HepG2 (cell line): ENCODE data around the gene TAS1R1. TPM values are rescaled to one million over a fixed set of nuclear protein-coding genes. Genes with fewer than 3 reads are reported as not detected.

Source experiments
- ATF7 ChIP-seq, 2 experiments: fragments of 450-650 bp in 1 of 2; sonication (generic) in 1 of 2; formaldehyde crosslinking in 1 of 2; IDR thresholded peaks; 2 replicates each; pipeline versions ENCODE4 v1.4.0 to v1.6.1; 2016 to 2020; ENCODE audit warnings: antibody characterized with exemption in 1 of 2, mild to moderate bottlenecking in 1 of 2, missing genetic modification reagents in 1 of 2
- ATF7-NPFF ChIP-seq: sonication (generic); formaldehyde crosslinking; IDR thresholded peaks from 2 replicates; pipeline ENCODE4 v1.8.1; 2023; ENCODE audit warnings: mild to moderate bottlenecking, low read depth, missing genetic modification reagents, moderate library complexity
- CCDC6 ChIP-seq: sonication (generic); formaldehyde crosslinking; IDR thresholded peaks from 2 replicates; pipeline ENCODE4 v1.8.1; 2022; ENCODE audit warnings: mild to moderate bottlenecking, missing genetic modification reagents, moderate library complexity
- DNMT1 ChIP-seq: sonication (generic); formaldehyde crosslinking; IDR thresholded peaks from 2 replicates; pipeline ENCODE4 v1.5.1; 2020; ENCODE audit warnings: mild to moderate bottlenecking, missing genetic modification reagents
- HNRNPK ChIP-seq: fragments of 200-400 bp; formaldehyde crosslinking; IDR thresholded peaks from 2 replicates; pipeline ENCODE4 v1.6.1; 2018; ENCODE audit warnings: low read length, low read depth, moderate library complexity, mild to moderate bottlenecking; ENCODE audit not compliant: poor library complexity, severe bottlenecking
- HNRNPLL ChIP-seq: fragments of 200-400 bp; formaldehyde crosslinking; IDR thresholded peaks from 2 replicates; pipeline ENCODE4 v1.6.1; 2017; ENCODE audit warnings: mild to moderate bottlenecking, low read depth, low read length; ENCODE audit not compliant: poor library complexity, severe bottlenecking
- IRF2 ChIP-seq: IDR thresholded peaks from 2 replicates; pipeline ENCODE4 v1.6.1; 2018; ENCODE audit warnings: missing genetic modification reagents, missing compliant biosample characterization
- JDP2 ChIP-seq: sonication (generic); formaldehyde crosslinking; IDR thresholded peaks from 2 replicates; pipeline ENCODE4 v1.8.1; 2022; ENCODE audit warnings: missing genetic modification reagents, borderline replicate concordance
- MTF2 ChIP-seq: sonication (generic); formaldehyde crosslinking; IDR thresholded peaks from 2 replicates; pipeline ENCODE4 v1.5.0; 2020; ENCODE audit warnings: missing genetic modification reagents, borderline replicate concordance
- NFYB ChIP-seq: sonication (generic); formaldehyde crosslinking; IDR thresholded peaks from 2 replicates; pipeline ENCODE4 v1.4.0; 2020; ENCODE audit warnings: missing genetic modification reagents
- RBFOX2 ChIP-seq: fragments of 200-400 bp; formaldehyde crosslinking; IDR thresholded peaks from 2 replicates; pipeline ENCODE4 v1.6.1; 2017; ENCODE audit warnings: low read depth, mild to moderate bottlenecking, low read length
- RFXAP ChIP-seq: sonication (generic); formaldehyde crosslinking; IDR thresholded peaks from 2 replicates; pipeline ENCODE4 v1.4.0; 2020; ENCODE audit warnings: missing genetic modification reagents, borderline replicate concordance
- YEATS2 ChIP-seq: sonication (generic); formaldehyde crosslinking; IDR thresholded peaks from 2 replicates; pipeline ENCODE4 v1.4.0; 2020; ENCODE audit warnings: missing genetic modification reagents, borderline replicate concordance
- ZBTB7A ChIP-seq: sonication (generic); formaldehyde crosslinking; IDR thresholded peaks from 2 replicates; pipeline ENCODE4 v1.8.0; 2022; ENCODE audit warnings: mild to moderate bottlenecking, missing genetic modification reagents
- ZFP36 ChIP-seq: fragments of 150-350 bp; IDR thresholded peaks from 2 replicates; pipeline ENCODE4 v1.6.1; 2018; ENCODE audit warnings: borderline replicate concordance, low read length, low read depth; ENCODE audit not compliant: partially characterized antibody
- ZFX ChIP-seq: sonication (generic); formaldehyde crosslinking; IDR thresholded peaks from 2 replicates; pipeline ENCODE4 v1.4.0; 2020; ENCODE audit warnings: mild to moderate bottlenecking, low read depth, missing genetic modification reagents, moderate library complexity
- ZNF30 ChIP-seq: sonication (generic); formaldehyde crosslinking; IDR thresholded peaks from 2 replicates; pipeline ENCODE4 v1.5.0; 2020; ENCODE audit warnings: mild to moderate bottlenecking, missing genetic modification reagents
- ZNF446 ChIP-seq: sonication (generic); formaldehyde crosslinking; IDR thresholded peaks from 2 replicates; pipeline ENCODE4 v1.5.0; 2020; ENCODE audit warnings: mild to moderate bottlenecking, missing genetic modification reagents
- ZNF570 ChIP-seq: sonication (generic); formaldehyde crosslinking; IDR thresholded peaks from 2 replicates; pipeline ENCODE4 v1.4.0; 2020; ENCODE audit warnings: mild to moderate bottlenecking, missing genetic modification reagents, borderline replicate concordance
- ZNF746 ChIP-seq: sonication (generic); formaldehyde crosslinking; IDR thresholded peaks from 2 replicates; pipeline ENCODE4 v1.8.0; 2022; ENCODE audit warnings: mild to moderate bottlenecking, missing genetic modification reagents
- ZNF75D ChIP-seq: sonication (generic); formaldehyde crosslinking; IDR thresholded peaks from 2 replicates; pipeline ENCODE4 v1.8.1; 2023; ENCODE audit warnings: missing genetic modification reagents, mild to moderate bottlenecking, borderline replicate concordance
- ZNF781 ChIP-seq: sonication (generic); formaldehyde crosslinking; IDR thresholded peaks from 2 replicates; pipeline ENCODE4 v1.5.1; 2020; ENCODE audit warnings: borderline replicate concordance, mild to moderate bottlenecking, missing genetic modification reagents; ENCODE audit errors: not compliant biosample characterization
- ZNF883 ChIP-seq: sonication (generic); formaldehyde crosslinking; IDR thresholded peaks from 2 replicates; pipeline ENCODE4 v1.5.1; 2020; ENCODE audit warnings: mild to moderate bottlenecking, missing genetic modification reagents; ENCODE audit errors: not compliant biosample characterization
- ZSCAN20 ChIP-seq: sonication (generic); formaldehyde crosslinking; IDR thresholded peaks from 2 replicates; pipeline ENCODE4 v1.4.0; 2020; ENCODE audit warnings: missing genetic modification reagents, mild to moderate bottlenecking, borderline replicate concordance
- polyA plus RNA-seq, 8 experiments: library from polyadenylated mRNA; depleted of rRNA in 3 of 8; stranded (reverse) in 7 of 8; unstranded in 1 of 8; fragments of >200 nt; fragmentation: Illumina TruSeq in 4 of 8; extraction: Trizol in 4 of 8; gene quantifications; 2 replicates each; pipeline versions ENCODE4 v1.2.1 to v1.2.3, GENCODE V29; 2011 to 2016; ENCODE audit warnings: low read depth in 4 of 8, missing spikeins in 1 of 8, mixed read lengths in 1 of 8; ENCODE audit not compliant: insufficient read depth in 1 of 8
- total RNA-seq, 5 experiments: library from RNA; depleted of rRNA; stranded (reverse); fragments of >200 nt; fragmentation: Illumina TruSeq; extraction: Trizol; gene quantifications; 2 replicates each; pipeline ENCODE4 v1.2.3, GENCODE V29; 2016; ENCODE audit warnings: low read depth in 1 of 5
- TF ChIP-seq, protein P1 (sequence below): sonication (generic); formaldehyde crosslinking; IDR thresholded peaks from 2 replicates; pipeline ENCODE4 v1.8.0; 2022; ENCODE audit warnings: missing genetic modification reagents, low read depth, mild to moderate bottlenecking, borderline replicate concordance
- TF ChIP-seq, protein P2 (sequence below): IDR thresholded peaks from 2 replicates; pipeline ENCODE4 v1.6.1; 2012; ENCODE audit warnings: inconsistent platforms

The TAS1R1 gene
- total and polyA plus RNA-seq, 2 of the 13 experiments (the other 11 are each of a cell fraction or from before 2014, with no cell fraction given) = 1.4 to 1.6 TPM

DNA sequence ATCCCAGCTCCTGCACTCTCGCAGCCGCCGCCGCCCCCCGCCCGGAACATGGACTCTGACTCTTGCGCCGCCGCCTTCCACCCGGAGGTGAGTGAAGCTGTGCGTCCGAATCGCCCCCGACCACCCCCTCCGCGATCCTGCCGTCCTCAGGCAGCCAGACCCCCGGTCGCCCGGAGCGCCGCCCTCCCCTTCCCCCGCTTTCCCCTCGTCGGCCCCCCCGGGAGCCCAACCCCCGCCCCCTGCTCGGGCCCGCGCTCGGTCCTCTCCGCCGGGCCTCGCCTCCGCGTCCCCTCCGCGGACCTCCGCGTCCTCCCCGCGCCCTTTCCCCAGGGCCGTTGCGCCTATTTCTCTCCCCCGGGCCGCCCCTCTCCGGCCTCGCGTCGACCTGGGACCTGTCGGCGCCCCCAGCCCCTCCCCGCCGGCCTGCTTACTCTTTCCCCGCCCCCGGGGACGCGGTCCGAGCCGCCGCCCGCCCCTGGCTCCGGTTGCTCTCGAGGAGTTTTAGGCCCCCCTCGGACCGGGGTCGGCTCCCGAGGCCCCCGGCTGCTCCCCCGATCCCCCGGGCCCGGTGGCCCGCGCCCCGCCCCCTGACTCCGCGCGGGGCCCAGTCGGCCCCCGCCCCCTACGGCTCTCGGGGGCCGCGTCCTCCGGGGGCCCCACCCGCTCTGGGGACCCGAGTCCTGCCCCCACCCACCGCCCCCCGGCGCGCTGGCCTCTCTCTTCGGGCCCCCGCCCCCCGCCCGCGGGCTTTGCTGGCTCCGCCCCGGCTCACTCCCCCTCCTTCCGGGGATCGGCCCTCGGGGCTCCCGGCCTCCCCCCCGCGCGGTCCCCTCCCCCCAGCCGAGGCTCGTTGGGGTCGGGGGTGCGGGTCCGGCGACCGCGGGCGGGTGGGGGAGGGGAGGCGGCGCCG is 59.2 kb downstream of the TAS1R1 start (continued):
- no peak for TF ChIP-seq ZNF570
- TF ChIP-seq ZNF746 (CRISPR knock-in tag) = no peak
- TF ChIP-seq ZFX (CRISPR knock-in tag) = peak; percentile 15
- TF ChIP-seq NFYB (CRISPR knock-in tag) = no peak
- no peak for TF ChIP-seq DNMT1
- no peak for TF ChIP-seq IRF2
- TF ChIP-seq, protein P1, sequence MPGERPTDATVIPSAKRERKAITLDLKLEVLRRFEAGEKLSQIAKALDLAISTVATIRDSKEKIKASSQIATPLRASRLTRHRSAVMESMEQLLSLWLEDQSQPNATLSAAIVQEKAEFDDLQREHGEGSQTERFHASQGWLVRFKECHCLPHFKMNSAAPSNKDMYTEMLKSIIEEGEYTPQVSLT (CRISPR knock-in tag) = no peak
- no peak for TF ChIP-seq ZFP36
- TF ChIP-seq ZNF781 (CRISPR knock-in tag) = no peak
- no peak for TF ChIP-seq ZNF883 (CRISPR knock-in tag)
- TF ChIP-seq ZNF30 = no peak
- no peak for TF ChIP-seq HNRNPLL
- TF ChIP-seq YEATS2 (CRISPR knock-in tag) = no peak
- peak; percentile 57; the same call in 1 of the 2 replicates for TF ChIP-seq ZNF446 (CRISPR knock-in tag)
- no peak for TF ChIP-seq JDP2
- no peak for TF ChIP-seq ZSCAN20 (CRISPR knock-in tag)
- TF ChIP-seq ZNF75D (CRISPR knock-in tag) = no peak
- TF ChIP-seq, protein P2, sequence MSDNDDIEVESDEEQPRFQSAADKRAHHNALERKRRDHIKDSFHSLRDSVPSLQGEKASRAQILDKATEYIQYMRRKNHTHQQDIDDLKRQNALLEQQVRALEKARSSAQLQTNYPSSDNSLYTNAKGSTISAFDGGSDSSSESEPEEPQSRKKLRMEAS = 0 out of 2 replicates have a peak, but pooled peaks have one; percentile 13
- no peak for TF ChIP-seq RFXAP (CRISPR knock-in tag)
- peak; percentile 16; the same call in 1 of the 2 replicates for TF ChIP-seq MTF2 (CRISPR knock-in tag)
- 0 out of 2 replicates have a peak, but pooled peaks have one; percentile 9 for TF ChIP-seq RBFOX2
- TF ChIP-seq ATF7 (IDR thresholded peaks at IDR 0.05) = no peak
- TF ChIP-seq ATF7 (CRISPR knock-in tag; IDR thresholded peaks at IDR 0.05) = no peak
- no peak for TF ChIP-seq ATF7-NPFF
- TF ChIP-seq CCDC6 = 0 out of 2 replicates have a peak, but pooled peaks have one; percentile 25
- TF ChIP-seq HNRNPK = no peak
- TF ChIP-seq ZBTB7A = no peak
